ENCODE measurements around the gene USP24.

- TF ChIP-seq CTCF (IDR thresholded peaks at IDR 0.05): no peak
- no peak for TF ChIP-seq POLR2A (IDR thresholded peaks at IDR 0.05)
These were observed 75.0 kb downstream of the USP24 start for GRCh38 chr1:55140137-55140536.
